T-helper 1 cell treated with Interleukin-12 subunit alpha and Interleukin-12 subunit beta and Interleukin-4 antibody, amounts not matched to agents 30 μg/mL and 1 μg/mL, for 36 hours (primary cell): Measurements from ENCODE around the gene ACKR2.
A peak's percentile ranks its signal among the peaks of the same experiment; 100 is the strongest.

Experiments used
- H3K27ac Mint-ChIP-seq: one replicate; pipeline ENCODE4 v1.8.0; 2021; ENCODE audit warnings: mild to moderate bottlenecking, mixed read lengths
- H3K27me3 Mint-ChIP-seq: one replicate; pipeline ENCODE4 v1.8.0; 2021; ENCODE audit warnings: low read depth, mixed read lengths
- H3K36me3 Mint-ChIP-seq: one replicate; pipeline ENCODE4 v1.8.0; 2021; ENCODE audit warnings: low read depth, mixed read lengths
- H3K4me1 Mint-ChIP-seq: one replicate; pipeline ENCODE4 v1.8.0; 2021; ENCODE audit warnings: low read depth, mixed read lengths
- H3K4me3 Mint-ChIP-seq: one replicate; pipeline ENCODE4 v1.8.0; 2021; ENCODE audit warnings: mild to moderate bottlenecking, moderate library complexity, mixed read lengths
- H3K9me3 Mint-ChIP-seq: one replicate; pipeline ENCODE4 v1.8.0; 2021; ENCODE audit warnings: mixed read lengths

ACKR2 gene

GRCh38 chr3:42809202-42809601 lies at the start of gene ACKR2:
Gene ACKR2 (plus strand): TSS chr3:42809445. CDS start chr3:42864503, 55,058 bp downstream.
- Mint-ChIP-seq H3K9me3 (no peaks in the 10 kb centered on the region), H3K27me3 (peaks cover 32% of the 10 kb centered on the region), H3K4me1 (no peaks in the 10 kb centered on the region), H3K36me3 (peaks cover under 1% of the 10 kb centered on the region), H3K4me3 (no peak within 1 kb of the TSS), H3K27ac (no peak within 1 kb of the TSS)

- Mint-ChIP-seq H3K27ac (no peak overlapping the region), H3K27me3 (peaks cover 30% of the 10 kb centered on the region), H3K4me3 (no peak overlapping the region), H3K36me3 (no peaks in the 10 kb centered on the region), H3K9me3 (no peaks in the 10 kb centered on the region), H3K4me1 (no peaks in the 10 kb centered on the region)
Observed at GRCh38 chr3:42762046-42762724, 47.1 kb upstream of the ACKR2 start.

- Mint-ChIP-seq H3K27ac (no peak overlapping the region), H3K9me3 (no peaks in the 10 kb centered on the region), H3K4me1 (no peaks in the 10 kb centered on the region), H3K27me3 (peaks cover 34% of the 10 kb centered on the region), H3K36me3 (no peaks in the 10 kb centered on the region), H3K4me3 (no peak overlapping the region)
Observed at GRCh38 chr3:42763021-42763420, 46.2 kb upstream of the ACKR2 start.

- Mint-ChIP-seq H3K4me1 (no peaks in the 10 kb centered on the region), H3K27me3 (peaks cover 25% of the 10 kb centered on the region), H3K36me3 (no peaks in the 10 kb centered on the region), H3K9me3 (no peaks in the 10 kb centered on the region), H3K27ac (no peak overlapping the region), H3K4me3 (no peak overlapping the region)
Observed at GRCh38 chr3:42764115-42764514, 45.1 kb upstream of the ACKR2 start.

GRCh38 chr3:42764561-42765295 lies 44.5 kb upstream of the ACKR2 start:
- Mint-ChIP-seq H3K27me3 (peaks cover 22% of the 10 kb centered on the region), H3K4me1 (no peaks in the 10 kb centered on the region), H3K9me3 (no peaks in the 10 kb centered on the region), H3K27ac (no peak overlapping the region), H3K36me3 (no peaks in the 10 kb centered on the region), H3K4me3 (no peak overlapping the region)

GRCh38 chr3:42769477-42770131 lies 39.6 kb upstream of the ACKR2 start:
- peaks cover 42% of the 10 kb centered on the region for H3K27me3 Mint-ChIP-seq
- H3K4me3 Mint-ChIP-seq = no peak overlapping the region

GRCh38 chr3:42771271-42771670 lies 38.0 kb upstream of the ACKR2 start:
- peak overlapping the region; percentile 29 for H3K4me3 Mint-ChIP-seq
- no peaks in the 10 kb centered on the region for H3K9me3 Mint-ChIP-seq
- H3K4me1 Mint-ChIP-seq = peaks cover 17% of the 10 kb centered on the region
- peaks cover 35% of the 10 kb centered on the region for H3K27me3 Mint-ChIP-seq
- no peaks in the 10 kb centered on the region for H3K36me3 Mint-ChIP-seq
- peak overlapping the region; percentile 60 for H3K27ac Mint-ChIP-seq

More at GRCh38 chr3:42769477-42770131, 39.6 kb upstream of the ACKR2 start:
- Mint-ChIP-seq H3K9me3 (no peaks in the 10 kb centered on the region), H3K36me3 (no peaks in the 10 kb centered on the region), H3K27ac (no peak overlapping the region), H3K4me1 (peaks cover 17% of the 10 kb centered on the region)

GRCh38 chr3:42772670-42773408 lies 36.4 kb upstream of the ACKR2 start, which contains the start of gene CCDC13:
Gene CCDC13 (minus strand): TSS chr3:42773253. CDS start chr3:42758345, 14,908 bp downstream.
- H3K4me1 Mint-ChIP-seq = peaks cover 17% of the 10 kb centered on the region
- H3K9me3 Mint-ChIP-seq = no peaks in the 10 kb centered on the region
- peak within 1 kb of the TSS; percentile 87 for H3K27ac Mint-ChIP-seq
- peaks cover 24% of the 10 kb centered on the region for H3K27me3 Mint-ChIP-seq
- no peaks in the 10 kb centered on the region for H3K36me3 Mint-ChIP-seq
- H3K4me3 Mint-ChIP-seq = peak within 1 kb of the TSS; percentile 88

- H3K9me3 Mint-ChIP-seq = no peaks in the 10 kb centered on the region
- H3K4me3 Mint-ChIP-seq = peak overlapping the region; percentile 88
- H3K4me1 Mint-ChIP-seq = peaks cover 17% of the 10 kb centered on the region
- no peaks in the 10 kb centered on the region for H3K36me3 Mint-ChIP-seq
- peak overlapping the region; percentile 87 for H3K27ac Mint-ChIP-seq
- peaks cover 24% of the 10 kb centered on the region for H3K27me3 Mint-ChIP-seq
Observed at GRCh38 chr3:42773409-42773751, 35.9 kb upstream of the ACKR2 start.

- Mint-ChIP-seq H3K36me3 (peaks cover 14% of the 10 kb centered on the region), H3K4me1 (peaks cover 7% of the 10 kb centered on the region), H3K27ac (no peak overlapping the region), H3K9me3 (no peaks in the 10 kb centered on the region), H3K27me3 (no peaks in the 10 kb centered on the region), H3K4me3 (no peak overlapping the region)
Observed at GRCh38 chr3:42778644-42779043, 30.6 kb upstream of the ACKR2 start.

- H3K36me3 Mint-ChIP-seq = peaks cover 14% of the 10 kb centered on the region
- no peaks in the 10 kb centered on the region for H3K9me3 Mint-ChIP-seq
- H3K4me1 Mint-ChIP-seq = peaks cover 3% of the 10 kb centered on the region
- H3K27me3 Mint-ChIP-seq = no peaks in the 10 kb centered on the region
- H3K27ac Mint-ChIP-seq = peak overlapping the region; percentile 55
- H3K4me3 Mint-ChIP-seq = no peak overlapping the region
Observed at GRCh38 chr3:42780398-42780797, 28.8 kb upstream of the ACKR2 start.

- H3K36me3 Mint-ChIP-seq = peaks cover 16% of the 10 kb centered on the region
- no peak overlapping the region for H3K4me3 Mint-ChIP-seq
- H3K27ac Mint-ChIP-seq = peak overlapping the region; percentile 55
- no peaks in the 10 kb centered on the region for H3K27me3 Mint-ChIP-seq
- H3K4me1 Mint-ChIP-seq = peaks cover 3% of the 10 kb centered on the region
- no peaks in the 10 kb centered on the region for H3K9me3 Mint-ChIP-seq
Observed at GRCh38 chr3:42780892-42781700, 28.1 kb upstream of the ACKR2 start.

GRCh38 chr3:42786212-42786611 lies 23.0 kb upstream of the ACKR2 start:
- H3K27ac Mint-ChIP-seq = no peak overlapping the region
- no peaks in the 10 kb centered on the region for H3K27me3 Mint-ChIP-seq
- no peaks in the 10 kb centered on the region for H3K9me3 Mint-ChIP-seq
- H3K36me3 Mint-ChIP-seq = peaks cover 21% of the 10 kb centered on the region
- no peak overlapping the region for H3K4me3 Mint-ChIP-seq
- peaks cover 10% of the 10 kb centered on the region for H3K4me1 Mint-ChIP-seq

- Mint-ChIP-seq H3K27ac (no peak overlapping the region), H3K36me3 (peaks cover 21% of the 10 kb centered on the region), H3K9me3 (no peaks in the 10 kb centered on the region), H3K27me3 (no peaks in the 10 kb centered on the region), H3K4me3 (no peak overlapping the region), H3K4me1 (peaks cover 10% of the 10 kb centered on the region)
Observed at GRCh38 chr3:42786631-42787030, 22.6 kb upstream of the ACKR2 start.
